Left kidney (tissue), 8 donors: Measurements from ENCODE around the gene UTP15. TPM values are rescaled to one million over a fixed set of nuclear protein-coding genes. Genes with fewer than 3 reads are reported as not detected.
A peak's percentile ranks its signal among the peaks of the same experiment; 100 is the strongest.

Experiments
- DNase-seq: peaks from one replicate; pipeline ENCODE4 v3.0.0-alpha.2; 2013
- long read RNA-seq, 8 donors: transcript quantifications; one replicate each; lab custom pipeline, GENCODE V29; 2026
- polyA plus RNA-seq: library from polyadenylated mRNA; unstranded; fragments of 120-200 nt; gene quantifications from one replicate; pipeline ENCODE4 v1.2.1, GENCODE V29; 2013; ENCODE audit not compliant: insufficient read length

The UTP15 gene, protein sequence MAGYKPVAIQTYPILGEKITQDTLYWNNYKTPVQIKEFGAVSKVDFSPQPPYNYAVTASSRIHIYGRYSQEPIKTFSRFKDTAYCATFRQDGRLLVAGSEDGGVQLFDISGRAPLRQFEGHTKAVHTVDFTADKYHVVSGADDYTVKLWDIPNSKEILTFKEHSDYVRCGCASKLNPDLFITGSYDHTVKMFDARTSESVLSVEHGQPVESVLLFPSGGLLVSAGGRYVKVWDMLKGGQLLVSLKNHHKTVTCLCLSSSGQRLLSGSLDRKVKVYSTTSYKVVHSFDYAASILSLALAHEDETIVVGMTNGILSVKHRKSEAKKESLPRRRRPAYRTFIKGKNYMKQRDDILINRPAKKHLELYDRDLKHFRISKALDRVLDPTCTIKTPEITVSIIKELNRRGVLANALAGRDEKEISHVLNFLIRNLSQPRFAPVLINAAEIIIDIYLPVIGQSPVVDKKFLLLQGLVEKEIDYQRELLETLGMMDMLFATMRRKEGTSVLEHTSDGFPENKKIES
- 22.8 TPM for polyA plus RNA-seq
- long read RNA-seq, donor 1, partial matches to known transcripts: 0 of 3 reads
- long read RNA-seq, donor 1, other reads (novel, unspliced or antisense): 0 of 3 reads
- long read RNA-seq, donor 2, partial matches to known transcripts: 0 of 3 reads
- long read RNA-seq, donor 2, other reads (novel, unspliced or antisense): 0 of 3 reads
- long read RNA-seq, donor 3, partial matches to known transcripts: 0 of 1 reads
- long read RNA-seq, donor 3, other reads (novel, unspliced or antisense): 0 of 1 reads
- long read RNA-seq, donor 4: 0 reads
- long read RNA-seq, donor 5, partial matches to known transcripts: 0 of 2 reads
- long read RNA-seq, donor 5, other reads (novel, unspliced or antisense): 0 of 2 reads
- long read RNA-seq, donor 6, transcript UTP15-201 (13 exons, 3,687 nt): major isoform, 5 of 5 reads
- long read RNA-seq, donor 6, partial matches to known transcripts: 0 of 5 reads
- long read RNA-seq, donor 6, other reads (novel, unspliced or antisense): 0 of 5 reads
- long read RNA-seq, donor 7, partial matches to known transcripts: 0 of 4 reads
- long read RNA-seq, donor 7, other reads (novel, unspliced or antisense): 0 of 4 reads
- long read RNA-seq, donor 8, partial matches to known transcripts: 0 of 1 reads
- long read RNA-seq, donor 8, other reads (novel, unspliced or antisense): 0 of 1 reads

DNA sequence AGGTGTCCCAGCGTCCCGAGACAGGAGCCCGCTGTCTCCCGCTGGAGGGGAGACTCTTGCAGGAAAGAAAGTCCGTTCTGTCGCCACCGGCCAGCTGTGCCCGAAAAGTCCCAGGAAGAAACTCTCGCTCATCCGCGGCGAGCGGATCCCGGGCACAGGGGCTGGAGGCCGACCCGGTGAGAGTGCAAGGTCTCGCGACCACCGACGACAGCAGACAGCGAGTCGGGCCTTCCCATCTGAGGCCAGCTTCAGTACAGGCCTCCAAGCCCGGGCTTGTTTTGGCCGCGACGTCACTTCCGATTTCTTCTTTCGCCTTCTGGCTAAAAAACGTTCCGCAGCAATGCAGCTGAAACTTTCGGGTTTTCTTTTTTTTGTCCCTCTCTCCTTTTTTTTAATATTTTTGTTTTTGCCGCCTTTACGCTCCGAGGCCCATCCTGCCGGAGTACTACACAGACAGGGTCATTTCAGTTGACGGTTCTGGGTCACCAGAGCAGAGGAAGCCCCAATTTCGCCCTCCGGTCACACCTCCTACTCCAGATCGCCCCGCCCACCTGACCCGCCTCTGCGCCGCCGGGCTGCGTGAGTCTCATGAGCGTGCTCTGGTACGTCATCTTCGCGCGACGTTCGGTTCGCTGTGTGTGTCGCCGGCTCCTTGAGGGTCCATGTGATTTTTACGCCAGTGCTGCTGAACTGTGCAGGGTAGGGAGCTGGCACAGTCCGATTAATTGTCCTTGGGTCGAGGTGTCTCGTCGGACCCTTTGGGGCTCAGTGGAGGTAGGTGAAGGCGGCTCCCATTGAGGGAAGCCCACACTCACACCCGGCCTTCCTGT lies at the start of gene UTP15, which contains the start of gene ANKRA2:
UTP15 (plus strand) TSS at position 605 of the 830 bp plus-strand sequence. CDS start 1,602 bp downstream, outside the sequence.
ANKRA2 (minus strand) TSS at position 501 of the 830 bp plus-strand sequence. CDS start 2,758 bp downstream, outside the sequence.
- DNase-seq: peak; percentile 99

DNA sequence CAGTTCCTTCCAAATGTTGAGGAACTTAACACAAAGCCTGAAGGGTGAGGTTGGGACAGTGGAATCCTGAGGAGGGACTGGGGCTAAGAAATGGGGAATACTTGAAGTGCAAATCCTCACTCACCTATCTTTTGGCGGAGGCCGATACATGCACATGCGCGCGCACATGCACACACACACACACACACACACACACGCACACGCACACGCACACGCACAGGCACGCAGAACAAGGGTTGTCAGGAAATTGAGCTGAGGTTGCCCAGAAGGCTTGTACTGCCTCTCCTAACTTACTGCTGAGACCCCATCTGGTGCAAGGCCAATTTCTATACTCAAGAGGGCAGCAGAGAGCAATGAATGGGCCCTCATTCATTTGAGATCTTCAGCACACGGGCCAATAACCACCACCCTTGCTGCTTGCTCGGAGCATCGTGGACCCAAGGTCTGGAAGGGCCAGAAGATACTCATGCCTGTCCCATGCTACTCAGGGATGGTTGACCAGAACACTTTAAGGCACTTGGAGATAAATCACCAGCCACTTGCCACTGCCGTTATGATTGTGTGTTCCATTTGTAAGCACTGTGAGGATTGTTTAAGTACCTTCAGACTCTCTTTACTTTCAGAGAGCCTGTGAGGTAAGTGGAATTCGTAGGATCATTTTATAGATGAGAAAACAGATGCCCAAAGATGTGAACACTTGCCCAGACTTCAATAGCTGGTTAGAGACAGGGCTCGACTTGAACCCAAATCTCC lies 45.8 kb upstream of the UTP15 start:
- peak; percentile 83 for DNase-seq

DNA sequence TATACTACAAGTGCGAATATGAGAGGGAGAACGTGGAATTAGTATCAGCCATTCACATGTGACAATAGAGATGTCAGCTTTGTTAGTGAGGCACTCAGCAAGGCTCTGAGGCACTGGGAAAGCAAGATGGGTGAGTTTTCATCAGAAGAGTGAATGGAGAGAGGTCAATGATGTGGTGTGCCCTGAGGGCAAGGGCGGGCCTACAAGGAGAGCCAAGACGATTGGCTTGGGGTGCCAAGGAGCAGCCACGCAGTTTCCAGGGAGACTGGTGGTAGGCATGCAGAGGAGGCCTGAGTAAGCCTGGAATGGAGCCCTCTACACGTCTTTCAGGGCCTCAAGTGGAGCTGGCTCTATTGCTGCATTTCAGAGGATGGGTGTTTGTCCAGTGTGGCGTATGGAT lies 42.6 kb upstream of the UTP15 start:
- no peak for DNase-seq

DNA sequence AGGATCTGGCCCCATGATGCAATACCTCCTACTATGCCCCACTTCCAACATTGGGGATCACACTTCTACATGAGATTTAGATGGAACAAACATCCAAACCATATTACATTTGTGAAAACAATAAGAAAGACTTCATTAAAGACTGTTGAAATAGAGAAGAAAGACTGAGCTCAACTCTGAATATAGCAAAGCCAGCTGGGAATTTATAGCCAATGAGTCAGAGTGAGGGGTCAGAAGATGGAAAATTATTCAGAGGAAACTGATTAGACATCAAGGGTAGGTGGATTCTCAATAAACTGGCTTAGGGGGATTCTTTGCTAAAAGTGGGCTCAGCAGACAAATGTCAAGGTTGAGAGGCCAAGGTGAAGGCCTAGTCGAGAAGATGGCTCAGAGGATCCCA lies 41.7 kb upstream of the UTP15 start:
- no peak for DNase-seq

DNA sequence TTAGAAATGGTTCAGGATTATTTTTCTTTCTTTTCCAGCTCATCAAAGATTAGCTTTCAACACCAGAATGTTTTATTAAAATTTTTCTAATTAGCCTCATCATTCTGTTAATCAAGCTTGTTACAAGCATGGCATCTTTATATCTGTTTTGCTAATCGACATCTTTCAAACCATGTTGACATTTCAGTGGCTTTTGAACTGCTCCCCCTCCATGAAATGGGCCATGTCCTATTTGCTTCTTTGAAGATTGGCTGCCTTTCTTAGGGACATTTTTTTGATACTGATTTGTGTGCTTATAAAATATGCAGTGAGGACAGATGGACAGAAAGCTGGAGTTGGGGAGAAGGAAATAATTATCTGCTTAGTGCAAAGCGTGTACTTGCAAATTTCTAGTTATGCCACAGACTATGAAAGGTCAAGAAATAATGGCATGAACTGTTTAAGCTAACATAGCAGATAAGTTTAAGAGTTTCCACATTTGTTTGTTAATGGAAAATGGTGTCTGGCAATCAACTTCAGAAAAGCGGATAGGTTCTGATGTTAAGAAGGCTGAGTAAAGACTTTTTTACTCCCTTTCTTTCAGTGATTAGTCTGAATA lies 39.8 kb upstream of the UTP15 start:
- no peak for DNase-seq

DNA sequence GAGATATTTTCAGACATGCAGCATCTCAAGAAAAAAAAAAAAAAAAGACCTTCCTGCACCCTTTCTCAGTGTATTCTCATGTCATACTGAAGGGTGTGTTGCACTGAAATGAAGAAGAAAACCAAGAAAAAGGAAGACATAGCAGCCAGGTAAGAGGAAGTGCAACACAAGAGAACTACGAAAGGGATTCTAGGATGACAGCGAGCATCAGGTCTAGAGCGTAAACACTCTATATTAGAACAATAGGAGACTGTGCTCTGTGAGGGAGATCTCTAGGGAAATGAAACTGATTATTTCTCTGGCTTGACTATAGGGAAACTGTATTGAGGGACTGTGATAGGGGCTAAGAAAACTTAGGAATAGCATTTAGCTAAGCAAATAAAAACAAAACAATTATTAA lies 37.3 kb upstream of the UTP15 start:
- DNase-seq: no peak

DNA sequence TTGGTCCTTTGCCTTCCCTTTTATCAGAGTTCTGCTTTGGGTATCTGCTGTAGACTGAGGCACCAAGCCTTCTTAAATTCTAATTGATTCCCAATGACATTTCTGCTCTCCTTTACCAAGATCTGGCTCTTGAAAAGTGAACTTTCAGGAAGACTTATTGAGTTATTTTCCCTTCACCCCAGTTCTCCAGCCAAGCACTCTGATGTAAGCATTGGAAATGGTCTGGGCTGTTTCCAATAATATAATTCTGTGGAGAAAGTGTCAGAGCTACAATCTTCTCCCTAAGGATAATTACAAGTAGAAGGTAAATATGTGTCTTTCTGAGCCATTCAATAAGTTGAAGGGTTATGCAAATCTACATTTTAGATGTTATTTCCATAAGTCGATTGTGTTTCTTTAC lies 36.5 kb upstream of the UTP15 start:
- DNase-seq: no peak

DNA sequence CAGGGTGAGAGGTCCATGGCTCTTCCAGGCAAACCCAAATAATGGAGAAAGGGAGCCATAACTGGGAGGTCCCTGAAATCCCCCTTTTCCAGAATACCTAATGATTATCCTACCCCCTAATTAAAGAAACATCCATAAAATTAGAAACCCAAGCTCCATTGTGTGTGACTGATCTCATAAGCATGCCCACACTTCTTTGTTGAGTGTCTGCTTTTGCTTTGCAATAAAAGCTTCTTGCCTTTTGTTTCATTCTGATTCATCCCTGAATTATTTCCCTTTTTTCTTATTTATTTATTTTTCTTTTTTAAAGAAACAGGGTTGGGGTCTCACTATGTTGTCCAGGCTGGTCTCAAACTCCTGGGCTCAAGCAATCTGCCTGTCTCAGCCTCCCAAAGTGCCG lies 34.2 kb upstream of the UTP15 start:
- DNase-seq: no peak

DNA sequence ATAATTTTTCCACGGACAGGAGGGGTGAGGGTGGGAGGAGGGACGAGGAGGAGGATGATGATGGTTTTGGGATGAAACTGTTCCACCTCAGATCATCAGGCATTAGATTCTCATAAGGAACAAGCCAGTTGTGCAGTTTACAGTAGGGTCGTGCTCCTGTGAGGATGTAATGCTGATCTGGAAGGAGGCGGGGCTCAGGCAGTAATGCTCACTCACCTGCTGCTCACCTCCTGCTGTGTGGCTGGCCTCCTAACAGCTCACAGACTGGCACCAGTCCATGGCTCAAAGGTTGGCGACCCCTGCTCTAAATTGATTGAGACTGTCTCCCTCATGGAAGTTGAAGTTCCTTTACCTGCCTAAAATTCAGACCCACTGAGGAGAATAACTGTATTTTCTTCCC lies 33.3 kb upstream of the UTP15 start:
- DNase-seq: no peak

DNA sequence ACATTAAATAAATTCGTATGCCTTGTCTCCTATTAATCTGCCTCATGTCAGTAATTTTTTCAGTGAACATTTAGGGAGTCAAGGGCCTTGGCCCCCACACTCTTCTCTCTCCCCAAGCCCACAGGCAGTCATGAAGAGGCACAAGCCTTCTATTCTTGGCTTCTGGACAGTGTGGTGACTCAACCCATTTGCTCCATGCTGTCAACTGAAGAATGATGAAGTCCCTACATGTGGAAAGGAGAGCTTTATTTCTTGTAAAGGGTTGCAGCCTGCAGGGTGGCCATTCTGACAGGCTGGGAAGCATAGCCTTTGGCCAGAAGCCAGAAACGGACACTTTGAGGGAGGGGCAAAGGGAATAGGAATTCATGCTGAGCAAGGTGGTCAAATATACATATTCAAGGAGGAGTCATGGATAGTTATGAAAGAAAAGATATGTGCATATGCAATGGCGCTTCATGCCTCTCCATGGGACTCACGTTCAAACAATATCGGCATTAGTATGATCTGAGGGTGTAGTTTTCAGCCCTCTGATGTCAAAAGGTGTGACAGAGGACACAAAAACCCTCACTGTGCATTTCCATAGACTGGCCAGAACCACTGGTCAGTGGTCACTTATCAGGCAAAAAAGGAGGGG lies 31.4 kb upstream of the UTP15 start:
- no peak for DNase-seq

DNA sequence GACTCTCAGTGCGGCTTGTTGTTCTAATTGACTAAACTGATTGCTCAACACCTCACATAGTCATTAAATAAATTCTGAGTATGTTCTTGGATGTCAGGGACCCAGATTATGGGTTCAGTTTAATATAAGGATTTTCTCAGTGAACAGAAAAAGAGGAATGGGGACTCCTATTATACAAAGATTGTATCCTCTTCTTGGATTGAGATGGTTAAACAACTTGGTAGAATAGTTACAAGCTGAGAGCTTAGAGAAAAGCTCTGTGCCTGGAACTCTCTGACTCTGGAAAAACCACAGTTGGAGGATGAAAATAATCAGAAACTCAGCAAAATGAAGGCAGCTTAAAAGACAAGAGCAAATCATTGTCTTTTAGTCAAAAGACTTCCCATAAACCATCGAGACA lies 30.6 kb upstream of the UTP15 start:
- no peak for DNase-seq

DNA sequence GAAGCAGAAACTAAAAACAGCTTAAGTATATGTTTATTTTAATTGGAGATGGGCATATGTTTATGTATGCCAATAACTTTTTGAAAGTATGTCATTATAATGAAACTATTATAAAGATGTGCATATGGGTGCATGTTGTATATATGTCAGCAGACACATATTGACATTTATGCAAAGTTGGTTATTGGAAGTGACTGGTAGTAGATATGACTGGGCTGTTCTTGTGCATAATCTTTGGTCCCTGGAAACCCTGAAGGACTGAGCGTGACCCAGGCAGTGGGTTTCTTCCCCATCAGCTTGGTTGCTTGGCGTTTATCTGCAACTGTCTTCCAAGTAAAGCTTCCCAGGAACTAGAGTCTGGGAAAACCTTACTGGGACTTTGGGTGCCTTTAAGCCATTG lies 25.8 kb upstream of the UTP15 start:
- no peak for DNase-seq

DNA sequence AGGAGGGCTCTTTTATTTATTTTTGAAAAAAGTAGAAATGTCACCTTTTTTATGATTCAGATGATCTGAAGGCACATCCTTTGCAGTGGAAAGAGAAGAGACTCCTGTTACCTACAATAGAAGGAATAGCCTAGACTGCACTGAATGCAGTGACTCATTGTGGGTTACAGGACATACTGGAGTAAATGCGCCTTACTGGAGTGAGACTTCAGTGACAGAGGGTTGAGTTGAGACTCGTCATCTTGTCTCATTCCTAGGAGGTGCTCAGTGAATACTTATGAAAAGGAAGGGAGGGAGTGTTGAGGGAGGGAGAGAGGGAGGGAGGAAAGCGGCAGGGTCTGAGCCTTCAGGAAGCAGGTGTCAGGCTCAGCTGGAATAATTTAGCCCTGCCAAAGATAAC lies 25.4 kb upstream of the UTP15 start:
- no peak for DNase-seq

DNA sequence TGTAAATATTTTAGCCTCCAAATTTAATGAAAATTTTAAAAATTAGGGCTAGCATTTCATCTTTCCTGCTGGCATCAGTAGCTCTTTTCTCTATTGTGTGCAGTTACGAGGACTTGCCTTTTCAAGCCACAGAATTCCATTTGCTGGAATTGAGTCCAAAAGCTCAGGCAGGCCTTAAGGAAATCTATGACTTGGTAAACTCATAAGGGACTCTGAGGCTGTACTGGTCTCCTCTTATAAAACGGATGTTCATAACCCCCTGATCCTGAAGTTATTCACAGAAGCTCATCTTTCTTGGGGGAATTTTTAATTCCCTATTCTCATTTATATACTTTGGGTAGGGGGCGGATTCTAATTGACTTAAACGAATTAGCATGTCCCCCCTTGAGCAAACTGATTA lies 23.5 kb upstream of the UTP15 start:
- DNase-seq: no peak

DNA sequence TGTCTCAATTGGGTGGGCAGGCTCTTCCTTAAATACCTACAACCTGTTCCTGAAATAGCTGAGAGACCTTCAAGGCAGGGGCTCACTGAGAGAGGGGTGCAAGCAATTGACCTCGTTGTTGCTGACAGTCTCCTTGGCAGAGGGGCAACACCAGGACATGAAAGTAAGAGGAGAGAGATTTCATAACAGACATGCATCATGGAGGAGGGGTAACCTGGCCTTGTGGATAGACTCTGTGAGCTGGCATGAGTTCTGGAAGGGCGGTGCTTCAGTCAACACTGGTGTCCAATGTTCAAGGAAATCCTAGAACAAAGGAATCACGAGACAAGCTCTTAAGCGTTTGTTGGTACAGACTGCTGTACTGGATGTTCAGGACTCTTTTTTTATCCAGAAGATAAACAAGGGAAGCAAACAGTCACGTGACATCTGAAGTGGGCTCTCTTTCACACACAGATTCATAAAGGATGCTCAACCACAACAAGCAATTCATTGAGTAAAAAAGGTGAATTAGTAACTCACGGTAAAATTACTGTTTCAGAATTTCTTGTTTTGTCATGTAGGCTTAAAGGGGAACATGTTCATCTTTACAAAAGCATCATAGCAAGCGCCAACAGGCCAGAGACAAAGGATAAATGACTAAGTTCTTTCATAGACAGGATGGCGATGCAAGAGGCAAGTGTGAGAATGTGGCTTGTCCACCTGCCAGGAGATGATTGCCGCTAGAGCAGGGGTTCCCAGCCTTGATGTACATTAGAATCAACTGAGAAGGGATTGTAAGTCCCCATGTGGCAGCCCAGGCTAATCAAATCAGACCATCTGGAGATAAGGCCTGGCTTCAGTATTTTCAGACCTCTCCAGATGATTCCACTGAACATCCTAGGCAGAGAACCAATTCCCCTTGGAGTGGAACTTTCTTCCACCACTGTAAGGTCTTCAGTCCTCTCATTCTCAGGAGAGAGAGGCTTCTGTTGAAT lies 20.8 kb upstream of the UTP15 start:
- no peak for DNase-seq

DNA sequence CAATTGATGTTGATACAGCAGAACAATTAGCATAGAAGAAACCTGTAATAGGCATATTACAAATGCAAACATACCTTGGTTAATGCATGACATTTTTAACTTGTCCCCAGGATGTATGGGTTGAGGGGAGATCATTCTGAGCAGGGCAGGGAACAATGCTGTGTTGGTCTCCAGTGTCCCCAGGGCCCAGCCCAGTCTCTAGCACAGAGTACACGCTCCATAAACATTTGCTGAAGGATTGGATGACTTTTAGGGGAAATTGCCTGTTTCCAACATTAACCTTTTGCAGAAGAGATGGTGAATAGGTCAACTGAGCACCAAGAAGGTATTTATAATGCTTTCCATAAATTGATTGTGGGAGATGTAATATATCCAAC lies 20.2 kb upstream of the UTP15 start:
- DNase-seq: no peak

DNA sequence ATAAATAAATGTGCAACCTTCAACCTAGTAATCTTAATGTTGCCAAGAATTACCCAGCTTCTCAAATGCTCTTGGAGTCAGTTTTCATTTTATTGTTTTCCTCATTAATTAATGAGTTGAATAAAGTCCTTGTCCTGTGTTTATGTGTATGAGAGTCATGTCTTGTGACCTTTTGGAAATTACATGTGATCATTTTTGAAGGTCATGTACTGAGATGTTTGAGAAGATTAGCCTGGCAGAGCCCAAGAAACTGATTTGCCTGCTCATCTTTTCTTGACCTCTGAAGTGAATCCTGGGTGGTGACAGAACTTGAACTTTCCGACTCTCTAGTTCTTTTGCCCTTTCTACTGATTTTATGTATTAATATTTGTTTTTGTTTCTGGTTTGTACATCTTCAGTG lies 15.5 kb upstream of the UTP15 start:
- DNase-seq: no peak

DNA sequence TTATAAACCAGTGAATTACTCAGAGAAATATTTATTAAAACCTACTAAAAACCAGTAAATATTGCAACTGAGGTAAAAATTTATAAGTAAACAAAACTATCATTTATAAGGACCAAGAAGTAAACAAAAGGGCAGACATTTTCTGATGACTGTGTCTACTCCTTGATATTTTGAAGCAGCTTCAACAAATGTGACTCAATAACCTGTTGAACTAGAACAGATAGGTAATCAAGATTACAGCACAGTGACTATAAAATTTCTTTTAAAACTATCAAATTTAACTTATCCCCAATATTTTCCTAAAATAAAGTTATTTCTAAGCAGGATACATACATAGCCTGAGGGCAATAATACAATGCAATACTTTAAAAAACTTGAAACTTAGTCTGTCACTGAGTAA lies 12.9 kb upstream of the UTP15 start:
- no peak for DNase-seq

DNA sequence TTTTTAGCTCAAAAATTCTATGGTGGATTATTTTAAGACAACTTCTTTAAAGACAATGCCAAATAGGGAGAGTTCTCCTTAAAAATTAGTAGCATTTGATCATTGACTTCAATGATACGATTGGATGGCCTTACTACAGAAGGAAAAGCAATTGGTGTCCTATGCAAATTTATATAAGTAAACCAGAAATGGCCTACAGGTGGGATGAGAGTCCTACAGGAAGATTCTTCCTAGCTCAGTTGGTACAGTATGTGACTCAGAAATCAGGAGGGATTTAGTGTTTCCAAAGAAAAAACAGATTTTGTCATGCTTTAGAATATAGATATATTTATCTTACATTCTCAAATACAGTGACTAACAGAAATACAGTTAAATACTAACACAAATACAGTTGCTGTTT lies 6.6 kb upstream of the UTP15 start:
- DNase-seq: no peak
